HL-60/S4 (cell line): ENCODE measurements around the gene PHLDA3.
"Not testable (repeated sequence)": the region's sequence is repeated elsewhere in the genome, so short reads cannot be mapped to it uniquely, and the experiment has no call there.

ENCODE experiments used
- in situ Hi-C: fragments of 300-500 bp; cut with MboI; formaldehyde crosslinking; loops from 2 replicates; pipeline ENCODE4 v1.14.3; 2022; ENCODE audit warnings: low sequenced_read_pairs

The PHLDA3 gene

DNA sequence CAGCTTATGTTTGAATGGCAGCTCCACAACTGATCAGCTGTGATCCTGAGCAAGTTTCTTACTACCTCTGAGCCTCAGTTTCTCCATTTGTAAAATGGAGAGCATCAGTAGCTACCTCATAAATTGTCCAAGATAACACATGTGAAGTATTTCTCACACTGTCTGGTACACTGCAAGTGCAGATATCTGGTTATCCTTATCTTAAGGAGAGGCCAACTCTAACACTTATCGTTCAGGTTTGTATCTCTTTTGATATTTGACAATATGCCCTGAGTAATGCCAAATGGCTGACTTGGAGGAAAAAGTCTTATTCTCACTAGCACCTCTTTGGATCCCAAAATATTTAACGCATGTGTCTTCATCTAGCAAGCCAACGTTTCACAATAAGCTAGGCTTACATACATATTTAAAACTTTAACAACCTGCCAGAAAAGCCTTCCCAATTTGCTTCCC, 35.2 kb upstream of the PHLDA3 start:
- in situ Hi-C loops = no loop called here

DNA sequence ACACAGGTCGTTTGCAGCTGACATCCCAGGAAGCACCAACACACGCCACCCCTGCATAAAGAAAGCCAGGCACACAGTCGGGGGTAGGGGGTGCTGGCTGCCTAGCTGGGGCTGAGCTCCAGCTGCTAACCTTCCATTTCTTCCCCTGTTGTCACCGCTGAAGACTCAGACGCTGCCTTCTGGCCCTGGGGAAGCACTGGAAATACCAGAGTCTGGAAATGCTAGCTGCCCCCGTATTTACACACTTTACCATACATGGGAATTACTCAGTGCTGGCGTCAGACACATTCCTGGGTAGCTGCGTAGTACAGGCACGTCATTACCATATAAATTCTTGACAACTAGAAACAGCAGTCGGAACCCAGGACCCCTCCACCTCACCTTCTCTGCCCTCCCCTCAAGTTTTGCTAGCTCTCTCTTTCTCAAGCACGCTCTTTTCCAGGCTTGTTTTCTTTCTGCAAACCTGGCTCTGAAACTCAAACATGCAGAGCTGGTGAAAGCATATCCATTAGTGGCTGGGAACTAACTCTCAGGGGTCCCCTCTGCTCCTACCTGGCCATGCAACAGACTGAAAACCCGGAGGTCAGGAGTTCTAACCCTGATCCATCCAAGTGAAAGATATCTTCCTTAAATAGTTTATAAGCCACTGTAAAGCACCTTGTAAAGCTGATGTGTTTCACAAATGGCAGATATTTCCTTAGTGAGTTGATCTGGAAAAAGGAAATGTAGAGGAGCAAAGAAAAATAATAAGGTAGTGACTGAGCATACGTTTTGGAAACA, 34.6 kb upstream of the PHLDA3 start:
- in situ Hi-C loops = no loop called here

DNA sequence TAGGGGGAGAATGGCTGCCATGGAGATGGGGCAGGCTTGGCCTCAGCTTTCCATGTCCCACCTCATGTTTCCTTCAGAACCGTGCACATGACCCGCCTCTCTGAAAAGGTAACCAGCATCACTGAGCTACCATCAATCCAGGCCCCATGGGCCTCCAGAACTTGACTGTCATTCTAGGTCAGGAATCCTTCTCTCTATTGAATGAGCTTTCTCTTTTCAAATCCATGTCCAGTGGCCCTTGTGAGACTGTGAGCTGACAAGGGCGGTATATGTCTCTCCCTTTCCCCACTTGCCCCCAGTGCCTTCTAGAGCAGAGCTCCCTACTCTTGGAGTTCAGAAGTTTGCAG, 33.5 kb upstream of the PHLDA3 start:
- in situ Hi-C loops = no loop called here

DNA sequence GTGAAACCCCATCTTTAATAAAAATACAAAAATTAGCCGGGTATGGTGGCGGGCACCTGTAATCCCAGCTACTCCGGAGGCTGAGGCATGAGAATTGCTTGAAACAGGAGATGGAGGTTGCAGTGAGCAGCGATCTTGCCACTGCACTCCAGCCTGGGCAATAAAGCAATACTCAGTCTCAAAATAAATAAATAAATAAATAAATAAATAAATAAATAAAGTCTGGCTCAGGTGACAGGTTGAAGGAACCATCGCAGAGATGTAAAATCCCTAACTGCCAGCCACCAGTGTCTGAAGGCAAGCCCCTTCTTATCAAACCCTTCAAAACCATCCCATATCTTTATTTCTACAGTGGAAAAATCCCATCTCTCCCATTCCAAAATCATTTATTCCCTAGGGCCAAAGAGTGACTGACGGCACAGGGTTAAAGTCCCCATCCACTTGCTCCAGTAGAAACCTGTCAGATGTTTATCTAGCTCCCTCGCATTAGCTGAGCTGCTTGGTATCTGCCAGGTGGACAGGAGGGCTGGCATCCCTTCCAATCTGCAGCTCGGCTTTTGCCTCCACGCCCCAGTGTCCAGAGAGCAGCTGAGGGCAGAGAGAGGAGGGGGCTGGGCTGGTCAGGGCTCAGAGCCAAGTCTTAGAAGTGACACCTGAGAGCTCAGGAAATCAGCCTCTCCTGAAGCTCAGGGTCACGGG, 33.0 kb upstream of the PHLDA3 start:
- in situ Hi-C loops = no loop called here

DNA sequence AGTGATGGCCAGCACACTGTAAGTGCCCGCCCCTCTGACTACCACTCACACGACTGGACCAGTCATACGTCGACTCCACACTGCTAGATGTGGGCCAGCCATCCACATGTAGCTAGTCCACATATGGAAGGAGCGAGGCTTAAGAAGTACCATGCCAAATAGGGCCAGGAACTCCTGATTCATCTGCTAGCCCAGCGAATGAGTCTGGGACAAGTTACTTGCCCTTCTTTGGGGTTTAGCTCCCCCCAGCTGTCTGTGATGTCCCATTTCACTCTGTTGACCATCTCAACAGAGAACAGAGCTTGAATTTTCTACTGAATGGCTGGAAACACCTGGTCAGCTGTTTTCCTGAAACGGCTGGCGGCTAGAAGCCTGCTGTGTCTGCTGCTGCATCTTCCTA, 32.2 kb upstream of the PHLDA3 start:
- in situ Hi-C loops = no loop called here

DNA sequence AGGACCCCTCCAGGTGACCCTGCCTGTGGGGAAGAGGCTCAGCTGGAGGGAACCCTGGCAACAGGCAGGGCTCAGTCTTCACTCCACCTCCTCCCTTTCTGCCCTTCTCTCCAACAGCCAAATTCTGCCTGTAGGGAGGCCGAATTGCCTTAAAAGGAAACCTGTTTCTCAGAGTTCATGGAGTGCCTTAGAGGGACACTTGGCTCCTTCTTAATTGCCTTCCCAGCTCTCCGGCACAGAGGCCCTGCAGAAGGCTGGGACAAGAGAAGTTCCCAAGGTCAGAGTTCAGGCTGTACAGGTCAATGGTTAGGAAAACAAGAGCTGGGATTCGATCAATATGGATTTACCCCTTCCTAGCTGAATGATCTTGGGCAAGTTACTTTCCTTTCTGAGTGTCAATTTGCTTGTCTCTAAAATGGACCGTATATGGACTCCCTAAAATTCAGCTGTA, 31.7 kb upstream of the PHLDA3 start:
- in situ Hi-C loops = no loop called here

DNA sequence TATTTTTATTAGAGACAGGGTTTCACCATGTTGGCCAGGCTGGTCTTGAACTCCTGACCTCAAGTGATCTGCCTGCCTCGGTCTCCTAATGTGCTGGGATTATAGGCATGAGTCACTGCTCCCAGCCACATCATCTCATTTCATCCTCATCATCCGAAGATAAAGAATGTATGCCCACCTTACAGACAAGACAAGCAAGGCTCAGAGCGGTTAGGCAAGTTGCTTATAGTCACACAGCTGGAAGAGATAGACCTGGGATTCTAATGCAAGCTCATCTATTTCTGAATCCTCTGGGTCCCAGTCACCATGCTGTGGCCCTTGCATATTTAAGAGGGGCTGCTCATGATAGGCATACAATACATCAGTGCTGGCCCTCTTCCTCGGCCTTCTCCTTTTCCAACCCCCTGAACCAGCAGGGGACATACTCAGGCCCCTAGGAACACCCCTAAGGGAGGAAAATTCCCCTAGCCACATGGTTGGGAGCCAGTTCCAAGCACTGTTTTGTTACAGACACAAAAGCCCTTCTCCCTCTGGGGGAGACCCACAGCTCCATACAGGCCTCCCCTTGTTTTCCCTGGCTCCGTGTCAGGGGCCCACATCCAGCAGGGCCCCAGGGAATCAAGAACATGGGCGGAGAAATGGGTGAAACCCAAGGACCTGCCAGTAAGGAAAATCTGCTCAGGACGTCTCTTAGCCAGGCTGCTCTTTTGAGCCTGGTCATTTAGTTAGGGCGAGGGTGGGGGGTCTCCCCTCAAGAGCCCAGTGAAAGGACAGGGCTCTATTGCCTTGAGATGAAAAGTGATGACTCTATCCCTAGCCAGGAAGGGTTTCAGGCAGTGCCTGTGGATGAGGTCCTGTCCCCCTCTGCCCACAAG, 31.0 kb upstream of the PHLDA3 start:
- in situ Hi-C loops = no loop called here

DNA sequence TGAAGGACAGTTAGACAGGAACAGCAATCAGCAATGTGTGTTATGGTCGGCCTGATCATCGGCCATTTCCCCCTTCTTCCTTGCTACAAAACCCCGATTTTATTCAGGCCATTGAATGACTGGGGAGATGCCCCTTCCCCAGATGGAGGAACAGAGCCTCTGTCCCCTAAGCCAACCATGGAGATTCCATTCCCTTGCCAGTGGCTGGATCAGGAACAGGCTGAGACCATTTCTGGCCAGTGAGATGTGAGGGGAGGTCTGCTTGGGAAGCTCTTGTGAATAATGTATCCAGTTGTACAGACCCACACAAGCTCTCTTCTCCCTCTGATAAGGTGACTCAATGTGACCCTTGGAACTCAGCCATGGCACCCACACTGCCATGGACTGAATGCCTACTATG, 30.2 kb upstream of the PHLDA3 start:
- in situ Hi-C loops = no loop called here

DNA sequence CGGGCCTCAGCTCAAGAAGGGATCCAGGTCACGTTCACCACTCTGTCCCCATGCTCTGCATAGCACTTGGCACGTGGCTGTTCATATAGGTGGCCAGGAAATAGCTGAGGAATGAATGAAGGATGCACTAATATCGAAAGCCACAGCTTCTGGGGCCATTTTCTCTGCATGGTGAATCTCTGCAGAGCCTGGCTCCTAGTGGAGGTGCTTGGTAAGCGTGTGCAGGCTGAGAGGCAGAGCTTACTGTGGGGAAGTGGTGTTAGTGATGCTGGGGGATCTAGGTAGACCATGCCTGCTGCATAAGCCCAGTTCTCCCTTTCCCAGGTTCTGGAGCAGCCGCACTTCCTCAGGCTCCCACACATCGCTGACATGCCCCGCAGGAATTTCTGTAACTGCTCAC, 29.6 kb upstream of the PHLDA3 start:
- in situ Hi-C loops = no loop called here

DNA sequence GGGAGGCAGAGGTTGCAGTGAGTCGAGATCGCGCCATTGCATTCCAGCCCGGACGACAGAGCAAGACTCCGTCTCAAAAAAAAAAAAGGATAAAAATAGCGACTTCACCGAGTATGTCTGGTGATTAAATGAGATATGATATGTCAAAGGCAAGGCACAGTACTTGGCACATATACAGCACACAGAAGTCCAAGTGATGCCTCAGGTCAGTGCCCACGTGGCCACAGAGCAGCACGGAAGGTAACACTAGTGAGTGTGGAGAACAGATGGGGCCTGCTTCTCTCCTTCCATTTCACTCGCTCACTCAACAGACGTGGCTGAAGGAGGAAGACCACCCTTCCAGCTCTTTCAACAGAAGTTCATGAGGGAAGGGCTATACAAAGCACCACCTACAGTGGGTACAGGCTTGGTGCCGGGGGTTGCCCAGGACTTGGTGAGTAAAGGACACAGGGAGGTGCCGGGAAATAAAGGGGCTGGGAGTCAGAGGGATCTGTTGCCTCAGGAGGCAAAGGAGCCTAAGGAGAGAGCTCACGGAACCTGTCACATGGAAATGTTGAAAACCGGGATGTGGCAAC, 29.0 kb upstream of the PHLDA3 start:
- in situ Hi-C loops = no loop called here

DNA sequence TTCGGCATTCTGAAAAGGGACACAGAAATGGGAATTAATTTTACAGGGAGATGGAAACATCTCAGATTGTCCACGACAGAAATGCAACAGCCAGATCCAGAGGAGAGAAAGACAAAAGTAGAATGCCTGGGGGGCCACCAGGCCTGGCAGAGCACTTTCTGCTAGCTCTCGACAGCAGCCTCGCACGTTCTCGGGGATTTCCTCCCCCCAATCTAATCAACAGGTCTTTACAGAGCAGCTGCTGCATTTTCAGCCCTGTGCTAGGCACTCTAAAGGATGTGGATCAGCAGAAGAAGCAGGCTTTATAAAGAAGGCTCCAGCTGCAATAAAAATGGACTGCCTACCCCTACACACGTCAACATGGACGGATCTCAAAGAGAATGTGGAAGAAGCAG, 27.3 kb upstream of the PHLDA3 start:
- in situ Hi-C loops = no loop called here

DNA sequence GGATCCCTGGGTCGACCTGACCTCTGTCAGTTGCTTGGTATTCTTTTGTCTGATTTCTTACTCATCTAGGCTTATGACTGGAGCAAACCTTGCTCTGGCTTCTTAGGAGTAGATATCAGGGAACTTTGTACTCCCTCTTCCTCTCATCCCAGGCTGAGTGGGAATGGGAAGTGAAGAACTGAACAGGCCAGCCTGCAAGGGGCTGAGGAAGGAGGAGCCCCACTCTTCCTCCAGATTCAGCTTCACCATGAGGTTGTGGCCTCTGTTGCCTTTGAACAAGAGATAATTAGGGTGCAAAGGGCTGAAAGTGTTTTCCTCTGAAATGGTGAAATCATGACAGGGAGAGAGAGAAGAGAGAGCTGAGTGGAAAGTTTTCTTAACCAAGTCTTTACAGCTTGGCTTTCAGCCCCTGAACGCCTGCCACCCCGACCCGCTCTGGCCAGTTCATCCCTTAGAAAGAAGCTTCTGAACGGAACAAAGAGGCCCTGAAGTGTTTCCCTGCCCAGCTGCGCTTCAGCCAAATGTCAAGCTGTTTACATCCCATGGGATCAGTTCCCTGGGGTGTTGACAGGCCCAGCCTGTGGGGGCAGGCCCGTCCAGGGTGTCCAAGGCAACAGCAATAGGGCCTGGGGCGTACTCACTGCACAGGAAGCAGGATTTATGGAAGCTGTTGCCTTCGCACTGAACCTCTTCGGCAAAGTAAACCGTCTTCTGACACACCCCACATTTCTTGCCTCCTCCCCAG, 26.7 kb upstream of the PHLDA3 start:
- in situ Hi-C loops = no loop called here

DNA sequence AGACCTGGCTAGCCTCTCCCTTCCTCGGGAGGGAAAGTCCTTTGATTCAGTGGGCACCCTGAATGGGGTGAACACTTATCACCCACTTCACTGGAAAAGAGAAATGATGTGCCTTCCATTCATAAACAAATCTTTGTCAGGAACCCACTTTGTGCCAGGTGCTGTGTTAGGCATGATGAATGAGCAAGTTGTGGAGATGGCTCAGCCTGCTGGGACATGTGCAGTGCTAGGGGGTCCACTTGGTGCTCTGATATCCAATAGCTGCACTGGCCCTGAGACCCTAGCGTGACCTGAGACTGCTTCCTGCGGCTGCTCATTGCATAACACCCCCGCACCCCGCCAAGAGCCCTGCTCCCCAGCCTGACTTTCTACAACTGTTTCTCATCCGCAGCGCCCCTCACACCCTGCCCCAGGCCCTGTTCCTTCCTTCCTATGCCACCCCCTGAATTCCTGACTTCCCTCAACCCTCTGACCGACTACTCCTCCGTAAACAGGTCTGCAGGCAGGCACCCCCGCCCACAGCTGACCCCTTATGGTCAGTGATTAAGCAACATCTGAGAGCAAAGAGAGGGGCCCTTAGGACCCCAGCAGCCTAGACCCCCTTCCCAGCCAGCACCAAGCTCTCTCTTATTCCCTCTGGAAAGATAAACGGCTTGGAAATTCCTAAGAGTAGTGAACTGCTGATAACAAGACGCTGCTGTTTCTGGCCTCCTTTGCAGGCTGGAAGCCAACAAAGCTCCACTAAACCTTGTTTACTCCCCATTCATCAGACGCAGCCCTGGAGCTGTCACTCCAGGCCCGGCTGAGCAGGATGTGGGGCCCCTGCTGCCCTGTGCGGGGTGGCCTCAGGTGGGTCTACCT, 25.0 kb upstream of the PHLDA3 start:
- in situ Hi-C loops = no loop called here

DNA sequence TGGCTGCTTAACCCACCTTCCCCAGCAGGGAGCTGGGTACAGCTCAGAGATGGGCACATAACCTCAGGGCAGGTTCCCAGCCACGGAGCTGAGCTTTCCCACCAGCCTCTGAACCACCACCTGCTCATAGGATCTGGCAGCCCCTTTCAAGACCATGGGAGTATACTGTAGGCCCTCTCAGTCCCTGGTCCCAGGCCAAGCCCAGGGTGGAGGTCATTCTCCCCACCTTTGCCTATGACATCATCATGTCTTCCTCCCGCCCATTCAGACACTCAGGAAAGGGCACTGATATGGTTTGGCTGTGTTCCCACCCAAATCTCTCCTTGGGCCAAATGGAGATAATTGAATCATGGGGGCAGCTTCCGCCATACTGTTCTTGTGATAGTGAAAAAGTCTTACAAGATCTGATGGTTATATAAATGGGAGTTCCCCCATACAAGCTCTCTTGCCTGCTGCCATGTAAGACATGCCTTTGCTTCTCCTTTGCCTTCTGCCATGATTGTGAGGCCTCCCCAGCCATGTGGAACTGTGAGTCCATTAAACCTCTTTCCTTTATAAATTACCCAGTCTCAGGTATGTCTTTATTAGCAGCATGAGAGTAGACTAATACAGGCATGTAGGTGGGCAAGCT, 24.2 kb upstream of the PHLDA3 start:
- in situ Hi-C loops = not testable (repeated sequence)

DNA sequence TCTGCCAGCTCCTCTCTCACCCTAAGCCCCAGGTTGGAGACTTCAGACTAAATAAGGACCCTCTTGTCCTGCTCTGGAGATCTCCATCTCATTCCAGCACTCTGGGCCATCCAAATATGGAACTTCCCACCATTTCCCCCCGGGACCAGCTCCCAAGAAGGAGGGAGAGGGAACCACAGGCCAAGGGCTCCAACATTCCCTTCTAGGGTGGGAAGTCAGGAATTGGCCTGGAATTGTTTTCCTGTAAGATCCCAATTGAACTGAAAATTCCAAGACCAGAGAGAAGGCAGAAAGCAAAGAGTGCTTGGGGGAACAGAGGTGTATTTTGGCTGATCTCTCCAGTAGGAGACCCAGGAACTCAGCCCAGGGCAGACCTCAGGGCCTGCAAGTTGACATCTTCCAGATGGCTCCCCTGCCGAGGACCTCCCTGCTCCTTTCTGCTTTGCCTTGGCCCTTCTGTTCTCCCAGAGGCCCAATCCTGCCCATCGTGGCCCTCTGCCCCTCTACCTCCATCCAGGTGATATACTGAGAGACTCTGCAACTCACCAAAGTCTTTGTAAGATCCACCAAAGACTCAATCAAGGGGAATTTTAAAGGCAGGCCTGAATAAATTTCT, 23.0 kb upstream of the PHLDA3 start:
- in situ Hi-C loops = no loop called here

DNA sequence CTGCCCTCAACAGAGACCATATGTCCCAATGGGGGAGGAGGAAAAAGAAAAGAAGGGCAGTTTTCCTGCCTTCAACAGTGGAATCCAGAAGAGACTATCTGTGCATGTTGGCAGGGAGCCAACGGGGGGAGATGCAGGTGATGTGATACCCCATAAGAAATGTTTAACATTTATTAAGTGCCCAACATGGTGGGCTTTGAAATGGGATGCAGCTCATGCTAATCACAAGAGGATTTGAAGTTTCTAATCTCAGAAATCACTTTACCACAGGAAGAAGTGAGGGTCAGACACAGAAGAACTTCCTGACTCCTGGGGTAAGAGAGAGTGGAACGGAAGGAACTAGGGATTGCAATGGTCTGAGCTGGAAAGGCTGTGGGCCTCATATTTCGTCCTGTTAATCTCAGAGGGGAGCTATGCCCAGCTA, 21.7 kb upstream of the PHLDA3 start:
- in situ Hi-C loops = no loop called here

DNA sequence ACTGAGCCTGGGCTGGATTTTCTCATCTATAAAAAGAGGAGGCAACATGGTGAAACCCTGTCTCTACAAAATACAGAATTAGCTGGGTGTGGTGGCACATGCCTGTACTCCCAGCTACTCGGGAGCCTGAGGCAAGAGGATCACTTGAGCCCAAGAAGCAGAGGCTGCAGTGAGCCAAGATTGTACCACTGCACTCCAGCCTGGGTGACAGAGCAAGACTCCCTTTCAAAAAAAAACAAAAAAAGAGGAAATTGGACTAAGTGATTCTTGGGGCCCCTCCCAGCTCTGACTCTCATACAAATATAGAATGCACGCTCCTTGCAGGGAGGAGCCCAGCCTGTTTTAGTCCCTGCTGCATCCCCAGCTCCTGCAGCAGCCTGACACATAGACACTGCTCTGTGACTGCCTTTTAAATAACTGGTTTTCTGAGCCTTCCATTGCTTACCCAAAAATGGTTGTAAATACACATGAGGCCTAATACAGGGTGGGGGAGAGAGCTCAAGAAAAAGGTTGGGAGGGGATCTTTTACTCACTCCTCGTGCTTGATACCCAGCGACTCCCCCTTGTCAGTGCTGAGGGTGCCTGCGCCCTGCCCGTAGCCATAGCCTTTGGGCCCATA, 20.8 kb upstream of the PHLDA3 start:
- in situ Hi-C loops = no loop called here
